ENCODE data around the gene TECTA. TPM values are rescaled to one million over a fixed set of nuclear protein-coding genes. Genes with fewer than 3 reads are reported as not detected.

Gene TECTA
- polyA plus RNA-seq, 3 donors: 0.45 TPM; not detected in 2

DNA sequence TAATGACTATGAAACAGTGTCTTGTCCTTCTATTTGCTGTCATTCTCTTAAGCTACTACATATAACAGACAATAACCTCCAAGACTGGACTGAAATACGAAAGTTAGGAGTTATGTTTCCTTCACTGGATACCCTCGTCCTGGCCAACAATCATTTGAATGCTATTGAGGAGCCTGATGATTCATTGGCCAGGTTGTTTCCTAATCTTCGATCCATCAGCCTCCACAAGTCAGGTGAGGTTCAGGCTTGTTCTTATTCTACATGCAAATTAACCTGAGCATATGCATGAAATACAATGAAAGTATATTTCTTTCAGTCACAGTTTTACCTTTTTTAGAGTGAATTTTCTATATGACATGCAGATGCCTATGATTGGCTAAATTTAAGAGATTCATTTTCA is 46.0 kb upstream of the TECTA start:
- WGBS (ENCODE audit: insufficient coverage): 92% methylated on average over 2 of the region's 3 CpGs
- peaks cover 0 to 5% of the 10 kb centered on the region in 2 donors for H3K4me1 ChIP-seq (ENCODE audit: control insufficient read depth in 1 of 2, insufficient read depth in 2 of 2, low read length in 2 of 2)
- DNase-seq: no peak
- H3K36me3 ChIP-seq (replicated peaks in 1 of 2; ENCODE audit: control insufficient read depth in 1 of 2, insufficient read depth in 2 of 2, low read length in 2 of 2): peaks cover 26 to 76% of the 10 kb centered on the region in 2 donors
- no peaks in the 10 kb centered on the region for H3K9me3 Mint-ChIP-seq
- intact Hi-C loops (cut with micrococcal nuclease): no loop called here
- no peaks in the 10 kb centered on the region for H3K27me3 Mint-ChIP-seq (ENCODE audit: low read depth in 3 of 3)
- H3K9me3 ChIP-seq (replicated peaks in 1 of 2; ENCODE audit: control insufficient read depth in 1 of 2, insufficient read depth in 1 of 2, low read length in 2 of 2): no peaks in the 10 kb centered on the region
- no peaks in the 10 kb centered on the region for H4K20me1 ChIP-seq (ENCODE audit: insufficient read depth, low read length)
- H3K4me2 ChIP-seq (replicated peaks; ENCODE audit: extremely low read depth, low read length, poor library complexity, severe bottlenecking): no peak overlapping the region
- H3K27ac Mint-ChIP-seq: no peak overlapping the region
- no peak overlapping the region for H3K9ac ChIP-seq (ENCODE audit: insufficient read depth, low read length, poor library complexity, severe bottlenecking)
- no peak overlapping the region for H2AFZ ChIP-seq (ENCODE audit: insufficient read depth, low read depth, low read length, poor library complexity, severe bottlenecking)
- H3K27ac ChIP-seq (ENCODE audit: low read depth in 1 of 2, low read length in 2 of 2): no peak overlapping the region
- peaks cover 44% of the 10 kb centered on the region in 2 donors for H3K36me3 Mint-ChIP-seq
- H3K4me3 Mint-ChIP-seq: no peak overlapping the region
- peaks cover 9% of the 10 kb centered on the region for H3K4me1 Mint-ChIP-seq
- no peak overlapping the region for H3K4me3 ChIP-seq (replicated peaks in 1 of 3; ENCODE audit: low read depth in 2 of 3, low read length in 3 of 3)
- no peaks in the 10 kb centered on the region for H3K79me2 ChIP-seq (ENCODE audit: insufficient read depth, low read length)
- TF ChIP-seq, protein P1, sequence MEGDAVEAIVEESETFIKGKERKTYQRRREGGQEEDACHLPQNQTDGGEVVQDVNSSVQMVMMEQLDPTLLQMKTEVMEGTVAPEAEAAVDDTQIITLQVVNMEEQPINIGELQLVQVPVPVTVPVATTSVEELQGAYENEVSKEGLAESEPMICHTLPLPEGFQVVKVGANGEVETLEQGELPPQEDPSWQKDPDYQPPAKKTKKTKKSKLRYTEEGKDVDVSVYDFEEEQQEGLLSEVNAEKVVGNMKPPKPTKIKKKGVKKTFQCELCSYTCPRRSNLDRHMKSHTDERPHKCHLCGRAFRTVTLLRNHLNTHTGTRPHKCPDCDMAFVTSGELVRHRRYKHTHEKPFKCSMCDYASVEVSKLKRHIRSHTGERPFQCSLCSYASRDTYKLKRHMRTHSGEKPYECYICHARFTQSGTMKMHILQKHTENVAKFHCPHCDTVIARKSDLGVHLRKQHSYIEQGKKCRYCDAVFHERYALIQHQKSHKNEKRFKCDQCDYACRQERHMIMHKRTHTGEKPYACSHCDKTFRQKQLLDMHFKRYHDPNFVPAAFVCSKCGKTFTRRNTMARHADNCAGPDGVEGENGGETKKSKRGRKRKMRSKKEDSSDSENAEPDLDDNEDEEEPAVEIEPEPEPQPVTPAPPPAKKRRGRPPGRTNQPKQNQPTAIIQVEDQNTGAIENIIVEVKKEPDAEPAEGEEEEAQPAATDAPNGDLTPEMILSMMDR (IDR thresholded peaks at IDR 0.05): no peak
- H3K27me3 ChIP-seq (ENCODE audit: control insufficient read depth in 2 of 2, insufficient read depth in 2 of 2, low read length in 2 of 2): no peaks in the 10 kb centered on the region

DNA sequence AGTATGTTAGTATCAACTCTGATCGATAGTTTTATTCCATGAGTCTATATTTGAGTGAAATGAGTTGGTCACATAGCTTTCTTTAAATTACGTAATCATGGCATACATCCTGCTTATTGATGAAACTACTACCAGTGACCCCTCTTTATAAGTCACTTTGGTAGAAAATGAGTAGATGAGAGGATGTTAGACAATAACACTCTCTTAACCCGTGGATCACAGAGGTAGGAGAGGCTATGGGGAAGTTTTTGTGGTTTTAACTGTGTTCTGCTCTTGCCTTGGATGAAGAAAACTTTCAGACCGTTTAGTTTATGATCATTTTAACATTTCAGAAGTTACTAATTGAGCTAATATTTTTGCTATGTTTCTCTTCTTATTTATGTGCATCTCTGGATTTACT is 43.1 kb upstream of the TECTA start:
- TF ChIP-seq, protein P1 (IDR thresholded peaks at IDR 0.05): no peak
- H3K4me1 Mint-ChIP-seq: peaks cover 10% of the 10 kb centered on the region
- H3K79me2 ChIP-seq (ENCODE audit: insufficient read depth, low read length): no peaks in the 10 kb centered on the region
- H3K9me3 Mint-ChIP-seq: no peaks in the 10 kb centered on the region
- no peak overlapping the region for H3K27ac ChIP-seq (ENCODE audit: low read depth in 1 of 2, low read length in 2 of 2)
- H3K36me3 ChIP-seq (replicated peaks in 1 of 2; ENCODE audit: control insufficient read depth in 1 of 2, insufficient read depth in 2 of 2, low read length in 2 of 2): peaks cover 38 to 79% of the 10 kb centered on the region in 2 donors
- peaks cover 0 to 5% of the 10 kb centered on the region in 2 donors for H3K4me1 ChIP-seq (ENCODE audit: control insufficient read depth in 1 of 2, insufficient read depth in 2 of 2, low read length in 2 of 2)
- WGBS (ENCODE audit: insufficient coverage): no CpG with 5 or more reads among the region's 4 CpGs
- peak overlapping the region in 1 of 7 donors; percentile 57 for H3K27ac Mint-ChIP-seq
- intact Hi-C loops (cut with micrococcal nuclease): no loop called here
- DNase-seq: no peak
- H2AFZ ChIP-seq (ENCODE audit: insufficient read depth, low read depth, low read length, poor library complexity, severe bottlenecking): no peak overlapping the region
- no peaks in the 10 kb centered on the region for H4K20me1 ChIP-seq (ENCODE audit: insufficient read depth, low read length)
- peaks cover 48 to 49% of the 10 kb centered on the region in 2 donors for H3K36me3 Mint-ChIP-seq
- H3K4me3 ChIP-seq (replicated peaks in 1 of 3; ENCODE audit: low read depth in 2 of 3, low read length in 3 of 3): no peak overlapping the region
- no peak overlapping the region for H3K4me3 Mint-ChIP-seq
- H3K27me3 Mint-ChIP-seq (ENCODE audit: low read depth in 3 of 3): no peaks in the 10 kb centered on the region
- no peaks in the 10 kb centered on the region for H3K9me3 ChIP-seq (replicated peaks in 1 of 2; ENCODE audit: control insufficient read depth in 1 of 2, insufficient read depth in 1 of 2, low read length in 2 of 2)
- no peak overlapping the region for H3K4me2 ChIP-seq (replicated peaks; ENCODE audit: extremely low read depth, low read length, poor library complexity, severe bottlenecking)
- H3K9ac ChIP-seq (ENCODE audit: insufficient read depth, low read length, poor library complexity, severe bottlenecking): no peak overlapping the region
- no peaks in the 10 kb centered on the region for H3K27me3 ChIP-seq (ENCODE audit: control insufficient read depth in 2 of 2, insufficient read depth in 2 of 2, low read length in 2 of 2)

Data from CD14-positive monocyte (primary cell).